GM21737 (cell line): Measurements from ENCODE around the gene GDF11.

Experiments used
- ATAC-seq: cut with Tn5 transposase; IDR thresholded peaks from one replicate; pipeline ENCODE4 v1.9.1; 2021; ENCODE audit warnings: mild to moderate bottlenecking, moderate library complexity; ENCODE audit not compliant: unreplicated experiment

GDF11 gene

DNA sequence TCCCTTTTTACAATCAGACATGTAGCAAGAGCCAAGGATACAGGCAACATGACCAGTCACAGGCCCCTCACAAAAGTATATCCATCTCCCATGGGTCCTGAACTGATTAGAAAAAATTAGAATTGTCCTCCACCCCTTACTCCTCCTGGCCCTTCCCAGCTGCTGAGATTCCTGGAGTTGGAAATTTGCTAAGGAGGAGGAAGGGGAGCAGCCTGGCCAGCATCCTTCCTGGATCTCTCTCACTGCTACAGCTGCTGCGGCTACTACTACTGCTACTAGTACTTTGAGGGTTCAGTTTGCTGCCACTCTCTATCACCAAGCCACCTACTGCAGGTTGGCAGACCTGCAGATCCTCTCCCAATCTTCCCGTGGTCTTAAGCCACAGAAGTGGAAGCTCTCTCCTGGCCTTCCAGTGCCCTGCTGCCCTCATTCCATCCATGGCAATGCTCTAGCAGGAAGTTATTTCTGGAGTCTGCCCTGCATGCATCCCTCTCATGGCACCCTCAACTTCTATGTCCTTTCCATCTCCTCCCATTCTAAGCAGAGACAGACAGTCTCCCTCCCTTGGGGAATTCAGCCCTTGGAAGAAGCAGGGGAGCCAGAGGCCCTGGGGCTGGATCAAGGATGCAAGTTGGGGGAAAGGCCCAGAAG lies 36.2 kb upstream of the GDF11 start:
- ATAC-seq = no peak

DNA sequence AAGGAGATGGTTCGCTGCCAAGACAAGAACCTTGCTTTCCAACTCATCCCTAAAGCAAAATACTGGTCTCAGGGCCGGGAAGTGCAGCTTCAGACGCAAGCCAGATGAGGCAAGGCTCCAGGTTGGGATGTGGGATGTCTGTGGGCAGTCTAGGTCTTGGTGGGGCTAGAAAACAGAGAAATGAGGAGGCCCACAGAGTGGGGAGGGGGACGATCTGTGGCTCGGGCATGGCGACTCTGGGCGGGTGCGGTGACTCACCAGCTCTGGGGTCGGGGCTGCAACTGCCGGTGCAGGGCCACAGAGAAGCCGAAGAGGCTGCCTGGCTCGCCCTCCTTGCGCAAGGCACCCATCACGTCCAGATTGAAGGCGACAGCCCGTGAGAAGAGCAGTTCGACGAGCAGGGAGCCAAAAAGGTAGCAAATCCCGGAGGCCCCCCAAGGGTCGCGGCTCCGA lies 35.7 kb upstream of the GDF11 start:
- ATAC-seq = no peak

- peak; percentile 70 for ATAC-seq
Observed at GRCh38 chr12:55707841-55708694, 34.9 kb upstream of the GDF11 start, which contains the start of gene ITGA7. Gene ITGA7, minus strand, starts transcription at chr12:55707904. Its CDS starts 222 bp downstream, at chr12:55707682.

- no peak for ATAC-seq
Observed at GRCh38 chr12:55708695-55709233, 34.2 kb upstream of the GDF11 start.

DNA sequence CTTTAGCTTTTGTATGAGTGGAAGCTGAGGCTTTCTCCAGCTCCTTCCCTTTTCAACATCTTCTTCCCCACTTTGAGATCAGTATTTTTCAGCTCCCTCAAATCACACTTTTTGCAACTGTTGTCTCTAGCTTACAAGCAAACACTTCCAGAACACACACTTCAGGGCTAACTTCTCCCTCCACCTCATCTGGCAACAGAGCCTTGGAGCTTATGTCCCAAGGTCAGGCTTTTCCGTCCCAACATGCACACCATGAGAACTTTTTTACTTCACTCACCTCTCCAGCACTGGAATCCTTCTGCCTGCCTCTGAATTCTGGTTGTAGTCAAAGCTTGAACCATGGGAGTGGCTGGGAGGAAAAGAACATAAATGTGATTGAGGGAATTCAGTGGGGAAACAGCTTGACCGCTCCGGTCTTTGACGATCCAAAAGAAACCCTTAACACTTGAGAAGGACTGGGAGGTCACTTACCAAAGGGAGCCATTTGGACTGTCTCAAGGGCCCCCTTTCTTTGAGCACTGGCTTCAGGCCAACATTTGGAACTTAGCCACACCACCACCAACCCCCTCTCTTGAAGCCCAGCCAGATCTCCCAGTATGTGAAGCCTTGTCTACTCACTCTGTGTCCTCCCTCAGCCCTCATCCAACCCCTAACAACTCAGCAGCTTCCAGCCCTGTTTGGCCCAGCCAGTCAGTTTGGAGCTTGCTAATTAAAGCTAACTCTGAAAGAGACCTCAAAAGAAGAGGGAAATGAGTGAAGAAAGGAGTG lies 31.0 kb upstream of the GDF11 start:
- no peak for ATAC-seq

DNA sequence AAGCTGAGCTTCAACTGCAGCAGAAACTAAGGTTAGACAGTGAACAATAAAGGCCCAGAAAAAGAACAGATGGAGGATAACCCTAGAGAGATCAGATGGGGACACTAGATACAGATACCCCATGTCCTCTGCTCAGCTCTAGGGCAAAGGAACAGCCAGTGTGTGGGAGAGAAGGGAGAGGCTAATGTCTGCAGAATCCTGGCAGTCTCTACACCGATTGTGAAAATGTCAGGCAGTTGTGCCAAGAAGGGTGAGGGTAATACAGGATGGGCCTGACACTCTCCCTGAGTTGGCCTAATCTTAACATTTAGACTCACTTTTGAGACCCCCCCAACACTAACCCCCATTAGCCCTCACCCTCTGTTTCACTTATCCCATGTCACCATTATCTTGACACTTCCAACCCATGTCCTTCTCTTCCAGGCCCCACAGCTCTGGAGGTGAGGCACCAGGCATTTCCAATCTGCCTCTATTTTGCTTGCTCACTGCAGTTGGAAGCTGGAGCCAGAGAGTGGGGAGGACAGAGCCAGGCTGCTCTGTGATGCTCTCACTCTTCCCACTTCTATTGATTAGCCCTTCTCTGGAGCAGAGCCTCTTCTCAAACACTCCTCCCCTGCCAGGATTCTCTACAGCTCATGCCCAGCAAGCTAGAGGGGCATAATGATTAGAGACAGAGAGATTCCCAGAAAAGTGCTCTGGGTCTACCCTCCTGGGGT lies 30.1 kb upstream of the GDF11 start:
- ATAC-seq = no peak

DNA sequence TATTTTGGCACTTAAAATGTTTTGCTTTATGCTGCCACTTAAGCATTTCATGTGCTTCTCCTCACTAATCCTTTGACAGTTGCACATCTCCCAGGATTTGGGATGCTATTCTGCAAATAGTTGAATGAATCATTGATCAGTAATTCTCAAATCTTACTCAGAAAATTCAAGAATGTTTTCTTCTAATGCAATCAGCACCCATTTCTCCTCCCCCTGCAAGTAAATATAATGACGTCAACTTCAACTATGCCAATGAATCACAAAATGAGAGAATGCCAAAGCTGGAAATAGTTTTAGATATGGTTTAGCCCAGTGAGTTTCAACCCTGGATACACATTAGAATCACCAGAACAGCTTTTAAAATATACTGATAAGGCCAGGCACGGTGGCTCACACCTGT lies 29.2 kb upstream of the GDF11 start:
- ATAC-seq = no peak

DNA sequence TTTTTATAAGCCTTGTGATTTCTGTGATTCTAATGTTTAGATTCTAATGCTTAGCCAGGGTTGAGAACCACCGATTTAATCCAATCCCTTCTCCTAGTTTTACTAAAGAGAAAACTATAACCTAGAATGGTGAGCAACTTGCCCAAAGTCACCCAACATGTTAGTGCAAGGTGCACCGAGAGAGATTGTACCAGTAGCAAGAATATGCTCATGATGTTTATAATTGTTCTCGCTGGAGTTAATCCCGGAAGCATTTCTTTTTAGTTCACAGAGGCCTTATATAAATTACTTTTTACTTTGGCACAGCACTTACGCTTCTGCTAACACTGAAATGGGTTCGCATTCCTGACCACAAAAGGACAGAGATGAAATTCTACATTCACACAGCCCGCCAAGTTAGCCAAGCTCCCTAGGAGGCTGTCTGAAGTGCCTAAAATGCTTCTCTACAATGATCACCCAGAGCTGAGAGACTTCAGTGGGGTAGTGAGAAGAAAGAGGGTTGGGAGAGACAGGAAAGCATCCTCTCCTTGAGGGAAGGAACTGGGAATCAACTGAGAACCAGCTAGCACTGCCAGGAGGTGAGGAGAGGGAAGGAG lies 27.7 kb upstream of the GDF11 start:
- no peak for ATAC-seq

DNA sequence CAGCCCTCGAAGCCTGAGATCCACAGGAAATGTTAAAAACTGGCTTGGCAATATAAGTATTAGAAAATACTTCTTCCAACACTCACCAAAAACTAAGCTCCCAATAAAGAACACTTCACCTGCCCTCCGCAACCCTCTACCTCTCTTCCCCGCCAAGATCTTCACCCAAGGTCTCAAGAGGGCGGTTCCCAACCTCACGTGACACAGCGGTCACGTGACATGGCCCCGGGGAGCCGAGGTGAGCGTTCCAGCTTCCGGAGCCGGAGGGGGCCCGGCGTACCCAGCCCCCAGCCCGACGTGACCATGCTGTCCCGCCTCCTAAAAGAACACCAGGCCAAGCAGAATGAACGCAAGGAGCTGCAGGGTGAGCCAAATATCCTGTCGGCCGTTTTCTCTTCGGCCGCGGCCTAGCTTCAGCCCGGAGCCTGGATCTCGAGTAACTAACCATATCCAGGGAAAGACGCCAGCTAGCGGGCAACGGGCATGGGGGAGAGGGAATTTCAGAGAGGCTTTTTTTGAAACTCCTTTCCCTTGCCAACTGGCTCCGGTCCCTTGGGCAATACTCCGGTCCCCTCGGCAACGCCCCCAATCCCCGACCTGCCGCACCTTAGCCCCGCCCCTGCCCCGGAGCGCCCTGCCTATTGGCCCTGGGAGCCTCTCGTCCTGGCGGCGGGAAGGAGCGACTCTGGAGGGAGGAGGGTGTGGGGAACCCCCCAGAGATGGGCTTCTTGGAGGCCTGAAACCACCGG lies 26.9 kb upstream of the GDF11 start, which contains the start of gene BLOC1S1:
Gene BLOC1S1, plus strand, starts transcription at position 214 of the 749 bp plus-strand sequence. Its CDS starts 6 bp downstream, at position 220.
- peak; percentile 92 for ATAC-seq

- ATAC-seq = no peak
Observed at GRCh38 chr12:55716582-55716957, 26.4 kb upstream of the GDF11 start.

DNA sequence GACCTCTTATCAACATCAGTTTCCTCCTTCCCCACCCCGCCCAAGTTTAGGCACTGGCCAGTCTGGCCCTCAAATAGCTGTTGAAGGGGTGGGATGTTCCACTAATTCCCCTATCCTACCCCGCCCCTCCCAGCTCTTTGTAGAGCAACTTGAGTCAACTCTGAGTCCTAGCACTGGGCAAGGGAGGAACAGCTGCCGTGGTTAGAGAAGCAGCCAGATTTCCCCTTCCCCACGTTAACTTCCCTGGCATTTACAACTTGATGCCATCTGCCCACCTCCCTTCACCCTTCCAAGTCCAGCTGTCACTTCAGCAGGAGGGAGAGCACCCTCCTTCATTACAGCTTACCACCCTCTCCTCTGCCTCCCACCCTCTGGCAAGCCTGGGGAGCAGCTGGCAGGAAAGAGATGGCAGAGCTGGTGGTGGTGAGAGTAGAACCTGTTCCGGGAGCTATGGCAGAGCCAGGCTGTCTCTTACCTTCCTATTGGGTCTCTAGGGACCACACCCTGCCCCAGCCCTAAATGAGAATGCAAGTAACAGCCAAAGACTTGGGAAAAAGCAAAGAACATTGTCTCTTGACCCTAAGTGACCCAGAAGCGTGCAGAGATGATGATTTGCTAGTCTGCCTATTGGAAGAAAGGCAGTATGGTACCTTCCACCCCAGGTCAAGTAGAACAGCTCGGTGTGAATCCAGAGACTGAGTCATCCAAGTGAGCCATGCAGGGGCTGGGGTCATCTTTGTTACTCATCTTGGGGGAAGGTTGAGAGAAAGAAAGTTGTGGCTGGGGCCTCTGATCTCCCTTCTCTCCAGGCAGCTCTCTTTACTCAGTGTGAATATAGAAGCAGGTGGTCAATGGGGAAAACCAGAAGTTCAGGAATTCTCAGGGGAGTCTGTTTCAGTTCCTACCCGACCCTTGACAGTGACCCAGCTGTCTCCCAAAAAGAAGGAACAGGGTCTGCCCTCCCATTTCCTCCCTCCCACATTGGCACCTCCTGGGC lies 25.6 kb upstream of the GDF11 start:
- ATAC-seq = no peak

DNA sequence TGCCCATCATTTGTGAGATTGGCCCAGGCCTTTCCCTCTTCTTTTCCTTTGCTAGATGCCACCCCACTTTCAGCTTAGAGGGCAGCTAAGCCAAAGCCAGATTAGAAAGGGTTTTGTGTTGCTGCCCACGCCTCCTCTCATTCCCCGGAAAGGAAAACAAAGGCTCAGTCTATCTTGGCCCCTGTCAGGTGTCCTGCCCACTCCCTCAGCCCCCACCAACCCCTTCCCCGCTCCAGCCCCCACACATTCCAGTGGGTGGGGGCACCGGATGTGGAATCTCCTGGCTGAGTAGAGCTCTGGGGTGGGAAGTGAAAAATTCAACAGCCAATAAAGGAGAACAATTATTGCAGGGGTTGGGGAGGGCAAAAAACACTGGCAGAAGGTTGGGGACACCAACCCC lies 24.9 kb upstream of the GDF11 start:
- ATAC-seq = no peak

DNA sequence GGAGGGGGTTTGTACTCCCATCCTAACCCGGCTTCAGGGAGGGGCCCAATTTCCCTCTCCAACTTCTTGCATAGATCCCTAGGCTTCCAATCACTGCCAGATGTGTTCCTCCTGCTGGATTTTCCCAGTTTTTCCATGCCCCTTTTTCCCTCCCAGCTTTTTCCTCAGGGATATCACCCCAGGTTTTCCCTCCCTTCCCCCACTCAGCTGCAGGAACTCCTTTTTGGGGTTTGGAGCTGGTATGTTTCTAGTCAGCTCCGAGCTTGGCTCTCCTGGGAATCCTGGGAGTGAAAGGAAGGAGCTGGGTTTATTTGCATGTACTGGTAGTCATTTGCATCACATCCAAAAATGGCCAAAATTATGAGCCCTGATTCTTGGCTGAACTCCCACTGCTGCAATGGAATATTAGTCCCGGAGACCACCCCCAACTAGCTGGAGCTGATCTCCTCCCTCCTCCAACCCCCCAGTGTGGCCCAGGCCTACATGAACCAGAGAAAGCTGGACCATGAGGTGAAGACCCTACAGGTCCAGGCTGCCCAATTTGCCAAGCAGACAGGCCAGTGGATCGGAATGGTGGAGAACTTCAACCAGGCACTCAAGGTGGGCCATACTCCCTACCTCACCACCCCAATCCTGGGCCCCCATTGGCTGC lies 24.2 kb upstream of the GDF11 start:
- no peak for ATAC-seq

DNA sequence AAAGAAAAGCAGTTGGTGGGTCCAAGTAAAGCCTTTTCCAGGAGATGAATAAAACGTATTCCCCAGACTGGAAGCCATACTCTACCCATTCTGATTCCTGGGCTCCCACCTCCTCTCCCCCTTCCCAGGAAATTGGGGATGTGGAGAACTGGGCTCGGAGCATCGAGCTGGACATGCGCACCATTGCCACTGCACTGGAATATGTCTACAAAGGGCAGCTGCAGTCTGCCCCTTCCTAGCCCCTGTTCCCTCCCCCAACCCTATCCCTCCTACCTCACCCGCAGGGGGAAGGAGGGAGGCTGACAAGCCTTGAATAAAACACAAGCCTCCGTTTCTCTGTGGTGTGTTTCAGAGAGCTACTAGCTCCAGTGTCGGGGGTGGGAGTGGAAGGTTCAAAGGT lies 23.6 kb upstream of the GDF11 start:
- ATAC-seq = no peak

DNA sequence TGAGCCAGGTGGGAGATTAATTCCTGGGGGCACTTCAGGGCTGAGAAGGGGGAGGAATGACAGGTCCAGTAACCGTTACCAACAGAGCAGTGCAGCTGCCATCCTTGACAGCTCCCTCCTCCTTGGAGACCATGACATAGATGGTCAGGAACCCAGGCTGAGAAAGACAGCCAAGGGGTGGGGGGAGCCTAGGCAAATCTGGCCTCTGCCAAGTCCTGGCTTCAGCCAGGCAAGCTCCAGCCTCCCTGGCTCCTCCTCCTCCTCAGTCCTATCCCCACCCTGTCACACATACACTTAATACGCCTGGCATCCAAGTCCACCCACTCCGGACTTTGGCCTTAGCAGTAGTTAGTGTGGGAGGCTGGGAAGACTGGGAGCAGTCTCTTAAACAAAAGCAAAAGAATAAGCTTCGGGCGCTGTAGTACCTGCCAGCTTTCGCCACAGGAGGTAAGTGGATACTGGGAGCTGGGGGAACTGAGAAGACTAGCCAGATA lies 22.8 kb upstream of the GDF11 start, which contains the start of gene RDH5:
Gene RDH5, plus strand, starts transcription at position 323 of the 494 bp plus-strand sequence. CDS start 792 bp downstream, outside the sequence.
- ATAC-seq = no peak

DNA sequence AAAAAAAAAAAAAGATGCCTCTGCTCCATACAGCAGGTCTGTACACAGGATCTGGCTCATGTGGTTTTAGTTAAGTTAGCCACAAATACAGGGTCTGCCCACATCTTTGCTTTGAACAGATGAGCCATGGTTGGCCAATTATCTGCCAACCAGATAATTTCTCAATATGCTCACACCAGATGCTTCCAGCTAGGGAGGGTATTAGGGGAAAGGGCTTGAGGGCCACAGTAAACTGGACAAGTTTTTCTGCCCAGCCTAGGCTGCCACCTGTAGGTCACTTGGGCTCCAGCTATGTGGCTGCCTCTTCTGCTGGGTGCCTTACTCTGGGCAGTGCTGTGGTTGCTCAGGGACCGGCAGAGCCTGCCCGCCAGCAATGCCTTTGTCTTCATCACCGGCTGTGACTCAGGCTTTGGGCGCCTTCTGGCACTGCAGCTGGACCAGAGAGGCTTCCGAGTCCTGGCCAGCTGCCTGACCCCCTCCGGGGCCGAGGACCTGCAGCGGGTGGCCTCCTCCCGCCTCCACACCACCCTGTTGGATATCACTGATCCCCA lies 22.0 kb upstream of the GDF11 start:
- ATAC-seq = no peak

DNA sequence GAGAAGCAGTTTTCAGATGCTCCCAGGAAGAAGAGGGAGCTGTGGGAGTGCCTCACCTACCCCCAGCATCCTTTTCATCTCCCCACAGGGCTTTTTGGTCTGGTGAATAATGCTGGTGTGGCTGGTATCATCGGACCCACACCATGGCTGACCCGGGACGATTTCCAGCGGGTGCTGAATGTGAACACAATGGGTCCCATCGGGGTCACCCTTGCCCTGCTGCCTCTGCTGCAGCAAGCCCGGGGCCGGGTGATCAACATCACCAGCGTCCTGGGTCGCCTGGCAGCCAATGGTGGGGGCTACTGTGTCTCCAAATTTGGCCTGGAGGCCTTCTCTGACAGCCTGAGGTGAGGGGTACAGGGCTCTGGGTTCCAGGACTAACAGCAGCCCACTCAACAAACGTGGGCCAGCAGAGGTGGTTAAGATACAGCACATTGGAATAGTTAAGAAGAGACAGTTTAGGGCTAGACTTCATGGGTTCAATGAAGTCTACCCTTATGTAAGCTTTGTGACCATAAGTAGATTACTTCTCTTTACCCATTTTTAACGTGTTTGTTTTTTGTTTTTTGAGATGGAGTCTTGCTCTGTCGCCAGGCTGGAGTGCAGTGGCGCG lies 21.2 kb upstream of the GDF11 start:
- no peak for ATAC-seq
